HepG2 (cell line): ENCODE measurements around the gene RNF125. TPM values are rescaled to one million over a fixed set of nuclear protein-coding genes. Genes with fewer than 3 reads are reported as not detected.

Experiments
- ATF7-NPFF ChIP-seq: sonication (generic); formaldehyde crosslinking; IDR thresholded peaks from 2 replicates; pipeline ENCODE4 v1.8.1; 2023; ENCODE audit warnings: mild to moderate bottlenecking, low read depth, missing genetic modification reagents, moderate library complexity
- CCAR2 ChIP-seq: fragments of 200-400 bp; formaldehyde crosslinking; optimal IDR thresholded peaks from 2 replicates; pipeline ENCODE3; 2018; ENCODE audit warnings: low read depth, mild to moderate bottlenecking, low read length, moderate library complexity
- DPF2 ChIP-seq: sonication (generic); formaldehyde crosslinking; IDR thresholded peaks from 2 replicates; pipeline ENCODE4 v1.4.0; 2020; ENCODE audit warnings: mild to moderate bottlenecking, low read depth, missing genetic modification reagents, borderline replicate concordance
- FOXK1 ChIP-seq: sonication (generic); formaldehyde crosslinking; IDR thresholded peaks from 2 replicates; pipeline ENCODE4 v1.4.0; 2020; ENCODE audit warnings: low read depth, missing genetic modification reagents, borderline replicate concordance
- HOXA7 ChIP-seq: sonication (generic); formaldehyde crosslinking; IDR thresholded peaks from 2 replicates; pipeline ENCODE4 v1.8.1; 2022; ENCODE audit warnings: mild to moderate bottlenecking, missing genetic modification reagents, moderate library complexity
- JARID2 ChIP-seq: sonication (generic); formaldehyde crosslinking; IDR thresholded peaks from 2 replicates; pipeline ENCODE4 v1.8.1; 2023; ENCODE audit warnings: missing genetic modification reagents, inconsistent platforms; ENCODE audit not compliant: insufficient replicate concordance
- KAT2B ChIP-seq: fragments of 150-350 bp; IDR thresholded peaks from 2 replicates; pipeline ENCODE4 v1.6.1; 2014; ENCODE audit warnings: low read depth, low read length, borderline replicate concordance
- MED8 ChIP-seq: sonication (generic); formaldehyde crosslinking; IDR thresholded peaks from 2 replicates; pipeline ENCODE4 v1.8.1; 2023; ENCODE audit warnings: mild to moderate bottlenecking, missing genetic modification reagents; ENCODE audit not compliant: insufficient replicate concordance
- POLR2AphosphoS2 ChIP-seq: IDR thresholded peaks from 2 replicates; pipeline ENCODE4 v1.6.1; 2011; ENCODE audit warnings: low read depth, low read length, improper control_type of control experiment
- RAD21 ChIP-seq: fragments of 450-650 bp; formaldehyde crosslinking; IDR thresholded peaks from 2 replicates; pipeline ENCODE4 v1.5.0; 2020; ENCODE audit warnings: mild to moderate bottlenecking
- SRF ChIP-seq: IDR thresholded peaks from 2 replicates; pipeline ENCODE4 v1.6.1; 2011; ENCODE audit warnings: mild to moderate bottlenecking, low read depth, low read length, moderate library complexity
- TCF7 ChIP-seq: sonication (generic); IDR thresholded peaks from 2 replicates; pipeline ENCODE4 v1.6.1; 2016; ENCODE audit warnings: antibody characterized with exemption, low read depth
- U2AF1 ChIP-seq: fragments of 200-400 bp; formaldehyde crosslinking; optimal IDR thresholded peaks from 2 replicates; pipeline ENCODE3; 2017; ENCODE audit warnings: mild to moderate bottlenecking, low read depth, low read length
- ZFP62 ChIP-seq: sonication (generic); formaldehyde crosslinking; IDR thresholded peaks from 2 replicates; pipeline ENCODE4 v1.4.0; 2020; ENCODE audit warnings: missing genetic modification reagents
- ZNF232 ChIP-seq: sonication (generic); formaldehyde crosslinking; IDR thresholded peaks from 2 replicates; pipeline ENCODE4 v1.4.0; 2020; ENCODE audit warnings: missing genetic modification reagents, borderline replicate concordance
- ZNF552 ChIP-seq: sonication (generic); formaldehyde crosslinking; IDR thresholded peaks from 2 replicates; pipeline ENCODE4 v1.9.0; 2022; ENCODE audit warnings: missing genetic modification reagents, mild to moderate bottlenecking, borderline replicate concordance
- ZNF615 ChIP-seq: sonication (generic); formaldehyde crosslinking; IDR thresholded peaks from 2 replicates; pipeline ENCODE4 v1.5.0; 2020; ENCODE audit warnings: mild to moderate bottlenecking, missing genetic modification reagents, borderline replicate concordance
- ZNF746 ChIP-seq: sonication (generic); formaldehyde crosslinking; IDR thresholded peaks from 2 replicates; pipeline ENCODE4 v1.8.0; 2022; ENCODE audit warnings: mild to moderate bottlenecking, missing genetic modification reagents
- polyA plus RNA-seq, 8 experiments: library from polyadenylated mRNA; depleted of rRNA in 3 of 8; stranded (reverse) in 7 of 8; unstranded in 1 of 8; fragments of >200 nt; fragmentation: Illumina TruSeq in 4 of 8; extraction: Trizol in 4 of 8; gene quantifications; 2 replicates each; pipeline versions ENCODE4 v1.2.1 to v1.2.3, GENCODE V29; 2011 to 2016; ENCODE audit warnings: low read depth in 4 of 8, missing spikeins in 1 of 8, mixed read lengths in 1 of 8; ENCODE audit not compliant: insufficient read depth in 1 of 8
- total RNA-seq, 5 experiments: library from RNA; depleted of rRNA; stranded (reverse); fragments of >200 nt; fragmentation: Illumina TruSeq; extraction: Trizol; gene quantifications; 2 replicates each; pipeline ENCODE4 v1.2.3, GENCODE V29; 2016; ENCODE audit warnings: low read depth in 1 of 5
- TF ChIP-seq, protein P1 (sequence below): sonication (generic); formaldehyde crosslinking; IDR thresholded peaks from 2 replicates; pipeline ENCODE4 v1.4.0; 2020; ENCODE audit warnings: missing genetic modification reagents, mild to moderate bottlenecking, borderline replicate concordance
- TF ChIP-seq, protein P2 (sequence below): sonication (generic); formaldehyde crosslinking; IDR thresholded peaks from 2 replicates; pipeline ENCODE4 v1.4.0; 2020; ENCODE audit warnings: mild to moderate bottlenecking, missing genetic modification reagents
- TF ChIP-seq, protein P3 (sequence below): sonication (generic); formaldehyde crosslinking; IDR thresholded peaks from 2 replicates; pipeline ENCODE4 v1.4.0; 2020; ENCODE audit warnings: mild to moderate bottlenecking, low read depth, missing genetic modification reagents

Gene RNF125
- total and polyA plus RNA-seq, 2 of the 13 experiments (the other 11 are each of a cell fraction or from before 2014, with no cell fraction given), result 0.58 to 1.8 TPM

DNA sequence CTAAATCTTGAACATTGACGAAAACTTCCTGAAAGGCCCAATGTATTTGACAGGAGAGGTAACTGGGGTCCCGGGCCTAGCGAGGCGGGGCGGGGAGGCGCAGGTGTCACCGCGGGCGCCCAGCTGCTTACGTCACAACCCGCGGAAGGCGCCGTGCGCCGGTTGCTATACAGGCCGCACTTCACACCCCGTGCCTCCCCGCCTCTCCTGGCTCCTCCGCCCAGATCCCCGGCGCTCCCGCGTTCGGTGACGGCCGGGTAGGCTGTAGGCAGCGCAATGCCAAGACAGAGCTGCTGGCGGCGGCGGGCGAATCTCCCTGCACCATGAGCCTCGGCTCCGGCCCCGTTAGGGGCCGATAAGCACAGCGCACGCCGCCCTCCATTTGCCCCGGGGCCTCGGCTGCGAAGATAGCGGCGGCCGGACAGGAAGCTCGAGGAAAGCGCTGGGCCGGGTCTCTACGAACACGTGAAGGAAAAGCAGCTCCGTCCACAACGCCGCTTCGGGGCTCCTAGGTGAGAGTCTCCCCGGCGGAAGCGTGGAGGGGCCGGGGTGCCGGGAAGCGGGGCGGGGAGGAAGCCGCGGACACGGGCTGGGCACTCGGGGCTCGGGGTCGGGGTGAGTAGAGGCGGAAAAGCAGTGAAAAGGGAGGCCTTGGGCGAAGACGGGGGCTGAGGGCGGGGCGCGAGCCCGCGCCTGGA, 73.2 kb downstream of the RNF125 start, which contains the start of gene RNF138 (continued):
- TF ChIP-seq HOXA7 (CRISPR knock-in tag) (0 out of 2 replicates have a peak, but pooled peaks have one; percentile 27), MED8 (CRISPR knock-in tag) (peak; percentile 33), SRF (no peak), U2AF1 (peak; percentile 29), ZNF232 (CRISPR knock-in tag) (peak; percentile 69; the same call in 1 of the 2 replicates), KAT2B (no peak), JARID2 (CRISPR knock-in tag) (no peak), FOXK1 (CRISPR knock-in tag) (peak; percentile 64), POLR2AphosphoS2 (no peak), DPF2 (CRISPR knock-in tag) (no peak), RAD21 (CRISPR knock-in tag) (0 out of 2 replicates have a peak, but pooled peaks have one; percentile 40), TCF7 (no peak), ZNF552 (CRISPR knock-in tag) (peak; percentile 90), ZFP62 (CRISPR knock-in tag) (no peak), ZNF746 (CRISPR knock-in tag) (peak; percentile 69), ZNF615 (CRISPR knock-in tag) (no peak), CCAR2 (no peak), ATF7-NPFF (peak; percentile 90)
- TF ChIP-seq, protein P1, sequence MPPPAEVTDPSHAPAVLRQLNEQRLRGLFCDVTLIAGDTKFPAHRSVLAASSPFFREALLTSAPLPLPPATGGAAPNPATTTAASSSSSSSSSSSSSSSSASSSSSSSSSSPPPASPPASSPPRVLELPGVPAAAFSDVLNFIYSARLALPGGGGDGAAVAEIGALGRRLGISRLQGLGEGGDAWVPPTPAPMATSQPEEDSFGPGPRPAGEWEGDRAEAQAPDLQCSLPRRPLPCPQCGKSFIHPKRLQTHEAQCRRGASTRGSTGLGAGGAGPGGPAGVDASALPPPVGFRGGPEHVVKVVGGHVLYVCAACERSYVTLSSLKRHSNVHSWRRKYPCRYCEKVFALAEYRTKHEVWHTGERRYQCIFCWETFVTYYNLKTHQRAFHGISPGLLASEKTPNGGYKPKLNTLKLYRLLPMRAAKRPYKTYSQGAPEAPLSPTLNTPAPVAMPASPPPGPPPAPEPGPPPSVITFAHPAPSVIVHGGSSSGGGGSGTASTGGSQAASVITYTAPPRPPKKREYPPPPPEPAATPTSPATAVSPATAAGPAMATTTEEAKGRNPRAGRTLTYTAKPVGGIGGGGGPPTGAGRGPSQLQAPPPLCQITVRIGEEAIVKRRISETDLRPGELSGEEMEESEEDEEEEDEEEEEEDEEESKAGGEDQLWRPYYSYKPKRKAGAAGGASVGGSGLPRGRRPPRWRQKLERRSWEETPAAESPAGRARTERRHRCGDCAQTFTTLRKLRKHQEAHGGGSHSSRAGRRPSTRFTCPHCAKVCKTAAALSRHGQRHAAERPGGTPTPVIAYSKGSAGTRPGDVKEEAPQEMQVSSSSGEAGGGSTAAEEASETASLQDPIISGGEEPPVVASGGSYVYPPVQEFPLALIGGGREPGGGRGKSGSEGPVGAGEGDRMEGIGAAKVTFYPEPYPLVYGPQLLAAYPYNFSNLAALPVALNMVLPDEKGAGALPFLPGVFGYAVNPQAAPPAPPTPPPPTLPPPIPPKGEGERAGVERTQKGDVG (CRISPR knock-in tag), result peak; percentile 80; the same call in 1 of the 2 replicates
- TF ChIP-seq, protein P2, sequence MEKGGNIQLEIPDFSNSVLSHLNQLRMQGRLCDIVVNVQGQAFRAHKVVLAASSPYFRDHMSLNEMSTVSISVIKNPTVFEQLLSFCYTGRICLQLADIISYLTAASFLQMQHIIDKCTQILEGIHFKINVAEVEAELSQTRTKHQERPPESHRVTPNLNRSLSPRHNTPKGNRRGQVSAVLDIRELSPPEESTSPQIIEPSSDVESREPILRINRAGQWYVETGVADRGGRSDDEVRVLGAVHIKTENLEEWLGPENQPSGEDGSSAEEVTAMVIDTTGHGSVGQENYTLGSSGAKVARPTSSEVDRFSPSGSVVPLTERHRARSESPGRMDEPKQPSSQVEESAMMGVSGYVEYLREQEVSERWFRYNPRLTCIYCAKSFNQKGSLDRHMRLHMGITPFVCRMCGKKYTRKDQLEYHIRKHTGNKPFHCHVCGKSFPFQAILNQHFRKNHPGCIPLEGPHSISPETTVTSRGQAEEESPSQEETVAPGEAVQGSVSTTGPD (CRISPR knock-in tag), result peak; percentile 51; the same call in 1 of the 2 replicates
- TF ChIP-seq, protein P3, sequence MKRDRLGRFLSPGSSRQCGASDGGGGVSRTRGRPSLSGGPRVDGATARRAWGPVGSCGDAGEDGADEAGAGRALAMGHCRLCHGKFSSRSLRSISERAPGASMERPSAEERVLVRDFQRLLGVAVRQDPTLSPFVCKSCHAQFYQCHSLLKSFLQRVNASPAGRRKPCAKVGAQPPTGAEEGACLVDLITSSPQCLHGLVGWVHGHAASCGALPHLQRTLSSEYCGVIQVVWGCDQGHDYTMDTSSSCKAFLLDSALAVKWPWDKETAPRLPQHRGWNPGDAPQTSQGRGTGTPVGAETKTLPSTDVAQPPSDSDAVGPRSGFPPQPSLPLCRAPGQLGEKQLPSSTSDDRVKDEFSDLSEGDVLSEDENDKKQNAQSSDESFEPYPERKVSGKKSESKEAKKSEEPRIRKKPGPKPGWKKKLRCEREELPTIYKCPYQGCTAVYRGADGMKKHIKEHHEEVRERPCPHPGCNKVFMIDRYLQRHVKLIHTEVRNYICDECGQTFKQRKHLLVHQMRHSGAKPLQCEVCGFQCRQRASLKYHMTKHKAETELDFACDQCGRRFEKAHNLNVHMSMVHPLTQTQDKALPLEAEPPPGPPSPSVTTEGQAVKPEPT (CRISPR knock-in tag), result 0 out of 2 replicates have a peak, but pooled peaks have one; percentile 84
